HL-60/S4 treated with phorbol 12-myristate 13-acetate at 8.2 ng/mL for 4 days and 3 days (cell line): Measurements from ENCODE around the gene PIBF1.
"Not testable (repeated sequence)": the region's sequence is repeated elsewhere in the genome, so short reads cannot be mapped to it uniquely, and the experiment has no call there.

Source experiments
- in situ Hi-C: fragments of 300-500 bp; cut with MboI; formaldehyde crosslinking; loops from 2 replicates; pipeline ENCODE4 v1.15.0; 2022; ENCODE audit warnings: low sequenced_read_pairs

PIBF1 gene

GRCh38 chr13:72781451-72782439 is at the start of gene PIBF1, which contains the start of gene DIS3:
TSS of gene PIBF1 (plus strand) at chr13:72782133. CDS start at chr13:72783470, 1,337 bp downstream.
TSS of gene DIS3 (minus strand) at chr13:72781900. CDS start at chr13:72781832, 68 bp downstream.
- in situ Hi-C loops: no loop called here

- in situ Hi-C loops: no loop called here
These were observed 44.9 kb upstream of the PIBF1 start for GRCh38 chr13:72737033-72737432.

GRCh38 chr13:72740015-72740414 is 41.9 kb upstream of the PIBF1 start:
- in situ Hi-C loops: no loop called here

- in situ Hi-C loops: no loop called here
These were observed 36.7 kb upstream of the PIBF1 start for GRCh38 chr13:72745260-72745659.

GRCh38 chr13:72751220-72751619 is 30.7 kb upstream of the PIBF1 start:
- in situ Hi-C loops: no loop called here

GRCh38 chr13:72754111-72754510 is 27.8 kb upstream of the PIBF1 start:
- in situ Hi-C loops: no loop called here

GRCh38 chr13:72757792-72758535 is 24.0 kb upstream of the PIBF1 start:
- in situ Hi-C loops: no loop called here

GRCh38 chr13:72760189-72760588 is 21.7 kb upstream of the PIBF1 start:
- in situ Hi-C loops: no loop called here

- in situ Hi-C loops: no loop called here
These were observed 18.5 kb upstream of the PIBF1 start for GRCh38 chr13:72763411-72763810.

GRCh38 chr13:72774019-72774418 is 7.9 kb upstream of the PIBF1 start:
- in situ Hi-C loops: no loop called here

GRCh38 chr13:72782717-72783116 is 784 bp downstream of the PIBF1 start:
- in situ Hi-C loops: no loop called here

- in situ Hi-C loops: not testable (repeated sequence)
These were observed 2.7 kb downstream of the PIBF1 start for GRCh38 chr13:72784679-72785078.

- in situ Hi-C loops: no loop called here
These were observed 6.9 kb downstream of the PIBF1 start for GRCh38 chr13:72788831-72789230.

- in situ Hi-C loops: no loop called here
These were observed 10.7 kb downstream of the PIBF1 start for GRCh38 chr13:72792640-72793039.

- in situ Hi-C loops: no loop called here
These were observed 16.9 kb downstream of the PIBF1 start for GRCh38 chr13:72798817-72799216.

- in situ Hi-C loops: no loop called here
These were observed 22.4 kb downstream of the PIBF1 start for GRCh38 chr13:72804301-72804700.

GRCh38 chr13:72805676-72806346 is 23.9 kb downstream of the PIBF1 start:
- in situ Hi-C loops: no loop called here

GRCh38 chr13:72806514-72806913 is 24.6 kb downstream of the PIBF1 start:
- in situ Hi-C loops: not testable (repeated sequence)

GRCh38 chr13:72808917-72809500 is 27.1 kb downstream of the PIBF1 start:
- in situ Hi-C loops: no loop called here

- in situ Hi-C loops: no loop called here
These were observed 38.4 kb downstream of the PIBF1 start for GRCh38 chr13:72820156-72820897.
